Glutamatergic neuron (in vitro differentiated cells): ENCODE data around the gene TDRD3. TPM values are rescaled to one million over a fixed set of nuclear protein-coding genes. Genes with fewer than 3 reads are reported as not detected.

ENCODE experiments used
- DNase-seq: peaks from one replicate; pipeline ENCODE4 v3.0.0; 2022
- H3K27ac Mint-ChIP-seq: one replicate; pipeline ENCODE4 v1.8.0; 2020; ENCODE audit warnings: mild to moderate bottlenecking, mixed read lengths, inconsistent platforms; ENCODE audit not compliant: unreplicated experiment
- H3K27me3 Mint-ChIP-seq: one replicate; pipeline ENCODE4 v1.8.0; 2020; ENCODE audit warnings: mild to moderate bottlenecking, moderate library complexity, mixed read lengths, inconsistent platforms; ENCODE audit not compliant: unreplicated experiment
- H3K36me3 Mint-ChIP-seq: one replicate; pipeline ENCODE4 v1.8.0; 2020; ENCODE audit warnings: mild to moderate bottlenecking, mixed read lengths, inconsistent platforms; ENCODE audit not compliant: unreplicated experiment
- H3K4me1 Mint-ChIP-seq: one replicate; pipeline ENCODE4 v1.8.0; 2020; ENCODE audit warnings: mild to moderate bottlenecking, low read depth, mixed read lengths, inconsistent platforms; ENCODE audit not compliant: unreplicated experiment
- H3K4me3 Mint-ChIP-seq: one replicate; pipeline ENCODE4 v1.8.0; 2020; ENCODE audit warnings: mild to moderate bottlenecking, mixed read lengths, inconsistent platforms; ENCODE audit not compliant: unreplicated experiment
- H3K9me3 Mint-ChIP-seq: one replicate; pipeline ENCODE4 v1.8.0; 2020; ENCODE audit warnings: mild to moderate bottlenecking, moderate library complexity, mixed read lengths, inconsistent platforms; ENCODE audit not compliant: unreplicated experiment
- total RNA-seq: library from RNA; stranded (reverse); fragmentation: NEBNext Ultra II Directional; extraction: Animal tissue kit (Norgen Biotek cat#: 25700); gene quantifications from one replicate; pipeline ENCODE4 v1.2.1, GENCODE V29; 2021; ENCODE audit not compliant: unreplicated experiment
- TF ChIP-seq, protein P1 (sequence below): fragments of 200-600 bp; sonication (generic); IDR thresholded peaks from one replicate; pipeline ENCODE4 v1.5.0; 2021; ENCODE audit not compliant: partially characterized antibody, unreplicated experiment

TDRD3 gene
- total RNA-seq, 1 donor from 2014 or later = 15.8 TPM

DNA sequence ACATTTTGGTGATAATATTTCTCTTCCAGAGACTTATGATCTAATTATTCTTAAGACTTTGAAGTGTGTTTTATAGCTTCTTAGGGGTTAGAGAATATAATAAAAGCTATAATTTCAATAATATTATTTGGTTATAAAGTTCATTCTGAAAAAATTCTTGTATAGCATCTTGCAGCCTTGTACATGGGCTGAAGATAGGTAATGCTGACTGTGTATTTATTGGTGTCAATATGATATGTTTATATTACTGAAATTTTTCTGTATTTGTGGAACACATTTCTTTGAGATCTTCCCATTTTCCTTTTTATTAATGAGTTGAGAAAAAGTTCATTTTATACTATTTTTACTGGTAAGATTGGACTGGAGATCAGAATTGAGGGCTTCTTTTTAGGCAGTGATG is 87.8 kb downstream of the TDRD3 start:
- H3K27ac Mint-ChIP-seq = no peak overlapping the region
- no peak for DNase-seq
- no peak overlapping the region for H3K4me3 Mint-ChIP-seq
- peaks cover 9% of the 10 kb centered on the region for H3K36me3 Mint-ChIP-seq
- no peaks in the 10 kb centered on the region for H3K27me3 Mint-ChIP-seq
- no peaks in the 10 kb centered on the region for H3K4me1 Mint-ChIP-seq
- no peaks in the 10 kb centered on the region for H3K9me3 Mint-ChIP-seq
- TF ChIP-seq, protein P1, sequence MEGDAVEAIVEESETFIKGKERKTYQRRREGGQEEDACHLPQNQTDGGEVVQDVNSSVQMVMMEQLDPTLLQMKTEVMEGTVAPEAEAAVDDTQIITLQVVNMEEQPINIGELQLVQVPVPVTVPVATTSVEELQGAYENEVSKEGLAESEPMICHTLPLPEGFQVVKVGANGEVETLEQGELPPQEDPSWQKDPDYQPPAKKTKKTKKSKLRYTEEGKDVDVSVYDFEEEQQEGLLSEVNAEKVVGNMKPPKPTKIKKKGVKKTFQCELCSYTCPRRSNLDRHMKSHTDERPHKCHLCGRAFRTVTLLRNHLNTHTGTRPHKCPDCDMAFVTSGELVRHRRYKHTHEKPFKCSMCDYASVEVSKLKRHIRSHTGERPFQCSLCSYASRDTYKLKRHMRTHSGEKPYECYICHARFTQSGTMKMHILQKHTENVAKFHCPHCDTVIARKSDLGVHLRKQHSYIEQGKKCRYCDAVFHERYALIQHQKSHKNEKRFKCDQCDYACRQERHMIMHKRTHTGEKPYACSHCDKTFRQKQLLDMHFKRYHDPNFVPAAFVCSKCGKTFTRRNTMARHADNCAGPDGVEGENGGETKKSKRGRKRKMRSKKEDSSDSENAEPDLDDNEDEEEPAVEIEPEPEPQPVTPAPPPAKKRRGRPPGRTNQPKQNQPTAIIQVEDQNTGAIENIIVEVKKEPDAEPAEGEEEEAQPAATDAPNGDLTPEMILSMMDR = no peak

DNA sequence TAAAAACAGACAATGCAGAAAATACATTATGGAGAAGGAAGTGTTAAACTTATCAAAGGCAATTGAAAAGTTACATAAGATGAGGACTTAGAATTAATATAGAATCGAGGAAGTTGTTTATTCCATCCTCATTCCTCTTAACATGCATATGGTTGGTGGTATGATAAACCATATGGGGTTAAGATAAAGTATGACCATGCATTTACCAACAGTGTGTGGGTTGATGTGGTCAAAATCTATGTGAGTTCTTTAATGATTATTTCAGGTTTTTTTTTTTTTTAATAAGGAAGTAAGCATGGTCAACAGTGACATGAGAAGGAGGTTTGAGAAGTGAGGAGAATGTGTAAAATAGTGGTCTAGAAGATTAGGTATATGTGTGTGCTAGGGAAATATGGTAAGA is 94.5 kb downstream of the TDRD3 start:
- H3K27me3 Mint-ChIP-seq = no peaks in the 10 kb centered on the region
- H3K4me1 Mint-ChIP-seq = no peaks in the 10 kb centered on the region
- H3K4me3 Mint-ChIP-seq = no peak overlapping the region
- H3K9me3 Mint-ChIP-seq = no peaks in the 10 kb centered on the region
- H3K36me3 Mint-ChIP-seq = peaks cover 9% of the 10 kb centered on the region
- DNase-seq = no peak
- TF ChIP-seq, protein P1 = no peak
- no peak overlapping the region for H3K27ac Mint-ChIP-seq

DNA sequence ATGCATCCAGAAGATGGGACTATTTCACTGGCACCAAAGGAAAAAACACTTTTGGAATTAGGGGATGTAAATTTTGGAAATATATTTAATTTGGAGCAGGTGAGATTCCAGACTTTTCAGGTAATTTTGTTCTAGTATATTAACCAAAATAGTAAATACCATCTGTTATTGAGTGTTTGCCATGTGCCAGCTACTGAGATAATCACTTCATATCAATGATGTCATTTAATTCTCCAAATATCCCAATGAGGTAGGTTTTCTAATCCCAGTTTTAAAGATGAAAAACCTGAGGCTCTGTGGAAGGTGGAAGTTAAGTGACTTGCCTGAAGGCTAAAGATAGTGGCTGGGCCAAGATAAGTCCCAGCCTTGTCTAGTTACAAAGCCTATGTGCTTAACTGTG is 95.2 kb downstream of the TDRD3 start:
- H3K9me3 Mint-ChIP-seq = no peaks in the 10 kb centered on the region
- no peaks in the 10 kb centered on the region for H3K4me1 Mint-ChIP-seq
- H3K4me3 Mint-ChIP-seq = no peak overlapping the region
- no peak overlapping the region for H3K27ac Mint-ChIP-seq
- TF ChIP-seq, protein P1 = no peak
- no peaks in the 10 kb centered on the region for H3K27me3 Mint-ChIP-seq
- H3K36me3 Mint-ChIP-seq = peaks cover 13% of the 10 kb centered on the region
- no peak for DNase-seq

DNA sequence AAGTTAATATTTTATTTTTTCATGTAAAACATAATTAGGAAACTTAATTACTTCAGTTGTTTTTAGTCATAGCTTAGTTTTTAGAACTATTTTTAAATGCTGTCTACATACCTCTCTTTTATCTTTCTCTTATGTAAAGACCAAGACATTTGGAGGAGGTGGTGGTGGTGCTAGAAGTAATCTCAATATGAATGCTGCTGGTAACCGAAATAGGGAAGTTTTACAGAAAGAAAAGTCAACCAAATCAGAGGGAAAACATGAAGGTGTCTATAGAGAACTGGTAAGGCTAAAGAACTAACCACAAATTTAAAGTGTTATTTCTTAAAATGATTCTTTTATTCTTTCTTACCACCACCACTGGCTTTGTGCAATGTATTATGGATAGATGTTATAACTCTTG is 97.3 kb downstream of the TDRD3 start:
- H3K27me3 Mint-ChIP-seq = no peaks in the 10 kb centered on the region
- TF ChIP-seq, protein P1 = no peak
- no peak overlapping the region for H3K4me3 Mint-ChIP-seq
- peaks cover 6% of the 10 kb centered on the region for H3K36me3 Mint-ChIP-seq
- no peak for DNase-seq
- H3K9me3 Mint-ChIP-seq = no peaks in the 10 kb centered on the region
- no peaks in the 10 kb centered on the region for H3K4me1 Mint-ChIP-seq
- H3K27ac Mint-ChIP-seq = no peak overlapping the region

DNA sequence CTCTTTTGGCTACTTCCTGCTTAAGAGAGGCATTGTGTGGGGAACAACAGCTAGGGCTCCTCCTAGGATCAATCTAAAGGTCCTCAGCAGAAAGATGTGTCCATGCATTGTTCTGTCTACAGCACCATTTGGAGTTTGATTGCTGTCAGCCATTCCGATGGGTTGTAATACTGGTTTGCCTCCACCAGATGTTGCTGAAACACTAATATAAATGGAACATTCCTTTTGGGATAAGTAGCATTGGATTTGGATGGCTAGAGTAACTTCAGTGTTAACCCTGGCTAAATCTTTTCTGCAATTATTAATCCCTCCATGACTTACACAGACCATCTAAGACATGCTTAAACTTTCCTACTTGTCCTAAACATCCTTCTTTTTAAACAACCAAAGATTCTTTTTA is 104.2 kb downstream of the TDRD3 start:
- DNase-seq = no peak
- H3K4me3 Mint-ChIP-seq = no peak overlapping the region
- TF ChIP-seq, protein P1 = no peak
- H3K27me3 Mint-ChIP-seq = no peaks in the 10 kb centered on the region
- H3K36me3 Mint-ChIP-seq = peaks cover 17% of the 10 kb centered on the region
- no peak overlapping the region for H3K27ac Mint-ChIP-seq
- peaks cover 4% of the 10 kb centered on the region for H3K9me3 Mint-ChIP-seq
- H3K4me1 Mint-ChIP-seq = no peaks in the 10 kb centered on the region
